HG02798 (cell line): Measurements from ENCODE around the gene RAMACL.
A peak's percentile ranks its signal among the peaks of the same experiment; 100 is the strongest.

ENCODE experiments used
- ATAC-seq: cut with Tn5 transposase; IDR thresholded peaks from one replicate; pipeline ENCODE4 v1.9.1; 2021; ENCODE audit warnings: mild to moderate bottlenecking; ENCODE audit not compliant: unreplicated experiment, poor library complexity

Gene RAMACL

DNA sequence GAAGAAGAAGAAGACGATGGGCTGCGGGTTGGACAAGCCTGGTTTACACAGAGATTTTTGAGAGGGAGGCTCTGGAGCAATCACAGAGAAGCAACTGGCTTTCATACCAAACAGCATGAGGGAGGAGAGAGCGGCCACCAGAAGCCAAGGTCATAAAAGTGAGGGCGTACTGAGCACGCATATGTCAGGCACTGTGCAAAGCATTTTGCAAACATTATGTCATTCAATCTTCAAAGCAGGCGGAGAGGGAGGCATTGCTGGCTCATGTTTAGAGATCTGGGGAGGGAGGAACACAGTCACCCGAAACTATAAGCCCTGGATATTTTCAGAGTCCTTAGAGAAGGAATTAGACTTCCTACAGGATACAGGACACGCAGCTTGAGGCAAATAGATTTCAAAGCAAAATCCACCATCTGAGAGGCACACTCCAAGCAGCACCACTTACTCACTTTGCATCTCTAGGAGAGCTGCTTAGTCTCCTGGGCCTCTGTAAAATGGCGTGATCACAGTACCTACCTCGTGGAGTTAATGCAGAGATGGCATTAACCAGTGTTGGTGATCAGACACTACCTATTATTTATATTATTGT lies 24.6 kb downstream of the RAMACL start:
- ATAC-seq: no peak

DNA sequence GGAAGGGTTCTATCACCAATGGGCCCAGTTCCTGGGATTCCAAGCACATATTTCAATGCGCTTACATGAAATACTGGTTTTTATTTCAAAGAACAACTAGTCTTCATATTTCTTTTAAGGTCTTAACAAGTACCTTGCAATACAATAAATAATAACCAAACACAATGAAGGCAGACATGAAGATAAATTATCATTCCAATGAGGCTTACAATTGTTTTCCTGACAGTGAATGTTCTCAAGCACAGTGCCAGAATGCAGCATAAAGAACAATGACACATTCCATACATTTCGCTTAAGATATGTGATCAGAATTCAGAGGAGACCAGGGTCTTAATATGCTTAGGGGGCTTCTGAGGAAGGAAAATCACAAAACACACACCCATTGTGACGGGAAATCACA lies 26.3 kb downstream of the RAMACL start:
- no peak for ATAC-seq

DNA sequence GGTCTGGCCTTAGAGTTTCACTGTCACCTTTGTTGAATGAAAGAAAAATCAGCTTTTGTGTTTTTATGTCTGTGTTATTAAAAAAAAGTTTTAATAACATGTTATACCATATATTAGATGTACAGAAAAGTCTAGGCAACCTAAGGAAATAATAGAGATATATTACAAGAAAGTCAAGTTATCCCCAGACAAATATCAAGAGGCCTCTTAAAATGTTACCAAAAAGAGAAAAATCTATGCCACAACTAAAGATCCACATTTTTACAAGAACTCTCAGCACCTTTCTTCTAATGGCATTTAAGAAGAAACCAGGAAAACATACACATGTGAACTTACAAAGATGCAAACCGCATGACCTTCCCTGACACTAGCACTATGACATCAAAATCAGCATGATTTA lies 26.8 kb downstream of the RAMACL start:
- ATAC-seq: no peak

DNA sequence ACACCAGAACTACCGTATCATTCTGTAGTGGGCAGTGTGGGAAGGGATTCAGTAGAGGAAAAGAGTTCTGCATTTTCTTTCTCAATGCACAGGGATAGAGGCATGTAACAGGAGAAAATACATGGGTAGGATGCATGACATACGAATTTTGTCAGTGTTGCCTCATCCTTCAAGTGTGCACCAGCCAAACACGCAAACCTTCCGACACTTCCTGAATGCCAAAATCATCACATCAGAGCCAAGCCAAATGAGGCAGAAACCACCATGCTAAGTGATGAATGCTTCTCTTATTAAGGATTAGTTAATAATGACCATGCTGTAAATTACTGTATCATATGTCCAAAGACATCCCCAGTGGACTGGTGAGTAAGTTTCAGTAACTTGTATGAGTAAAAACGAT lies 27.3 kb downstream of the RAMACL start:
- ATAC-seq: no peak

DNA sequence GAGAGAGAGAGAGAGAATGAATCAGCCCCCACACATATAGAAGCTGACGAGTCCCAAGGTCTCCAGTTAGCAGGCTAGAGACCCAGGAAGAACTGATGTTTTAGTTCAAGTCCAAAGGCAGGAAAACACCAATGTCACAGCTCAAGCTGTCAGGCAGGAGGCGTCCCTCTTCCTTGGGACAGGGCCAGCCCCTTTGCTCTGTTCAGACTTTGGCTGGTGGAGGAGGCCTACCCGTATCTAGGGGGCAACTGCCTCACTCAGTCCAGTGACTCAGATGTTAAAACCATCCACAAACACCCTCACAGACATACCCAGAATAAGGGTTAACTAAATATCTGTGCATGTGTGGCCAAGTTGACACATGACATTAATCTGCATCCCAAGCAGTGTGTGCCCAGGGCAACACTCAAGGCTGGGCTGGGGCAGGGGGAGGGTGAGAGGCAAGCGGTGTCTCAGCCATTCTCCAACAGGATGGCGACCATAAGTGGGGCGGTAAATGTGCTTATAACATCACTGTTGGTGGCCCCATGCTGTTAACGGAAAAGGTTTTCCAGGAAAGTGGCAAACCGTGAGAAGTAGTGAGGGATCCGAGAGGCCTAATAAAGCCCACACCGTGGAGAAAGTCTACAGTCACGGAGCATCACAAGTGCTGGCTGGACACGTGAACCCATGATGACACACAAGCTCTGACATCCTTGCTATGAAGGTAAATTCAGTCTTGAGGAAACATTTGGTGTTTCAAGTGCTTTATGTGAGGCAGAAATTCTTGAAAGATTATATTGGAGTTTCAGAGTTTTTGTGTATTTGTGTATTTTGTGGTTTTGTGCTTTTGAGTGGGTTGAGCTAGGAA lies 28.1 kb downstream of the RAMACL start:
- ATAC-seq: no peak

DNA sequence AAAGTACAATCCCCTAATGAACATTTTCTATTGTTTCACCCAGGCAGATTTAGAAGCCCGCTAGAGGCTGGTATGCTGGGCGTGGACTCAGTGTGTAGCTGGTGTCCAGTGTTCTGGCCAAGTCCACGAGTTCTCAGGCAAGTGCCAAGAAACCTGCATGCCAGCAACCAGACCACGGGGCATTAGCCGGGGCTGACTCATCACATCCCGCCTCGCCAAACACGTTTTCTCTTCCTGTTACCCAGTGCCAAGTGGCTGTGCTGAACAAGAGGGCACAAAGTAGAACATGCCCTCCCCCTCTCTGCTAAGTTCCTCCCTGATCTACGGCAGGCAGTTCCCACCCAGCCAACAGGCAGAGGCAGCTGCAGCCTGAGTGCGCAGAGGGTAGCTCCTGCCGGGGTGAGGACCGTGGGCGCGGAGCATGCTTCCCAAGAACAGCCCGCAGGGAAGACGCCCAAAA lies 29.6 kb downstream of the RAMACL start:
- no peak for ATAC-seq

DNA sequence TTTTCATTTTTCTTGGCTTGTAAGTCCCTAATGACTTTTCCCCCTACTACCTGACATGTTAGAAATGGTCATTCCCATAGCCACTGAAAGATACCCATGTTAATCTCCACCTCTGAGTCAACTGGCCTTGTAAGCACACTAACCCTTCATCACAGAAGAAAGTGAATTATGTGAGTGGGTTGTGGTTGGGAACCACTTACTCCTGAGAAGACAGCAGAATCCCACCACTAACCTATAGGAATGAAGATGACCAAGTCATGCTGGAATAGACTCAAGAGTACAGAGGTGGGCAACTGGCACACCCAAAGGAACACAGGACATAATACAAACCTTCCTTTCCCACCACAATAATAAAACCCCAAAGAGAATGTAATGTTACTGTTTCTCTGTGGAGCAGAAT lies 30.1 kb downstream of the RAMACL start:
- ATAC-seq: no peak

DNA sequence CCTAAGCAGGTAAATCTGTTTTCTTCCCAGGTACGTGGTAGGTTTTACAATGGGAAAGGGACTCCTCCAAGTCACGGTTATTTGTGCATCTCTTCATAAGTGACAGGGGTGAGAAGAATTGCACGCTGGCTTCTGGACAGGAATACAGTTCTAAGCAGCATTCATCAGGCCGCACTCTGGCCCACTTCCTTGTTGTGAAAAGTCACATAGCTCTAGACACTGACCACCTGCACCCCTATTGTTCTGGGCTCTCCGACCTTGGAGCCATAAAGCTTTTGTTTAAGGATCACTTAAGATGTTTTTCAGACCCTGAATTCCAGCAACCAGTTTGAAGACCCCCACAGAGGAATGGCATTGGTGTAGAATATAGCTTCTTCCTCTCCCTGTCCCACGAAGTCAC lies 31.4 kb downstream of the RAMACL start:
- ATAC-seq: no peak

DNA sequence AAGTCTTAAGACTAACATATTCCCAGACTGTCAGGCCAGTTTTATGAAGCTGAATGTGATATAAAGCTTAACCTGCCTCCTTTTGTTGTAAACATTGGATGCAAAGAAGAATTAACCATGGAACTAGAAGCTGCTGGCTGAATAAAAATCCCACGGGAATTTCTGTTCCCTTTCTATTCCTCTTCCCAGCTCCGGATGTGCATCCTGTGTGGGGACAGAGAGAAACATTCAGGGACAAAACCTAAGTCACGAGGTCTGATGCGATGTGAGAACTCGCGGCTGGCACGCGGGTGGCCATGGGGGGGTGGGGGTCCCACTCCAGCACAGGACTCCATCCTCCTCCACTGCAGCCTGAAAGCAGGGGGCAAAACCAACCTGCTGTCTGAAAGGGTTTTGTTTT lies 32.2 kb downstream of the RAMACL start:
- no peak for ATAC-seq

DNA sequence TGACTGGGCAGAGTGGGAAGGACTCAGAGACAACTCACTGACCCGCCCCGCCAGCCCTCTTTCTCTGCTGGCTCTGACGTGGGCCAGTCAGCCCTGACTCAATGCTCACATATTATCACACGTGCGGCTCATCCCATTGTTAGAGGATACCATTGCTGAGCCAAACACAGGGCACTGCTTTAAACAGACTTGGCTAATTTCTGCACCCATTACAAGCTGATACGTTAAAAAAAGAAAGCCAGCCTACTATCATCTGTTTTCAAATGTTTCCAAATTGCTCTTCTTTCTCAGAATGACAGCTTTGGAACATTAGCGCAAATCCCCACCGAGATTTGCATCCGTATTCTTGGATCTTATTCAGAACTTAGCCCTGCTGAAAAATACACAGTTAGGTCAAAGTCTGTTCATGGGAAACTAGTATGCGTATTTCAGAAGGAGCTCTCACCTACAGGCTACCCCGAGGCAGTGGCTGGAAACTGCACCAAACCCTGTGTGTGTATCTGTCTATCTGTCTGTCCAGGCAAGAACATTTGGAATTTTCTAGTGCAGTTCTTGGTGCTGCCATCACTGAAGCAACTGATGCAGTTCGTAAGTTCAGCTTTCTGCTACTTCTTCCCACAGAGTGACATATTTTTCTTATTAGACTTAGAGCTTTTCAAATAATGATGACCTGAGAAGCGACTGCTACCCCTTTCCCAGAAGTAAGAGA lies 32.8 kb downstream of the RAMACL start:
- no peak for ATAC-seq

DNA sequence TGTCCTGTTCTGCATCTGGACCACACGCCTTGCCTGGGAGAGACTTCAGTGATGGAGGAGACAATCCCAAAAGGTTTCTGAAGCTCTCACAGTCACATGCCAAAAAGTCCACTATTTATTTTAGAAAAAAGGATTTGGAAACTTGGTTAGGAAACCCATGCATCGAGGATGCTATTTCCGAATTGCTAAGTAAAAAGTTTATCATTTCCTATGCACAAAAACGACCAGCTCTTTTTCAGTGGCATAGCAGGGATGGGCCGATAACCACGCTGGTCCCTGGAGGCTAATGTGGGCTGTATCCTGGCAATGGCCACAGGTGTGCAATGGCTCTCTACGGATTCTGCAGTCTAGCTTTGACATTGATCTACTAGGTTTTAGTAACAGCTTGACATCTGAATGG lies 33.9 kb downstream of the RAMACL start:
- ATAC-seq: no peak

DNA sequence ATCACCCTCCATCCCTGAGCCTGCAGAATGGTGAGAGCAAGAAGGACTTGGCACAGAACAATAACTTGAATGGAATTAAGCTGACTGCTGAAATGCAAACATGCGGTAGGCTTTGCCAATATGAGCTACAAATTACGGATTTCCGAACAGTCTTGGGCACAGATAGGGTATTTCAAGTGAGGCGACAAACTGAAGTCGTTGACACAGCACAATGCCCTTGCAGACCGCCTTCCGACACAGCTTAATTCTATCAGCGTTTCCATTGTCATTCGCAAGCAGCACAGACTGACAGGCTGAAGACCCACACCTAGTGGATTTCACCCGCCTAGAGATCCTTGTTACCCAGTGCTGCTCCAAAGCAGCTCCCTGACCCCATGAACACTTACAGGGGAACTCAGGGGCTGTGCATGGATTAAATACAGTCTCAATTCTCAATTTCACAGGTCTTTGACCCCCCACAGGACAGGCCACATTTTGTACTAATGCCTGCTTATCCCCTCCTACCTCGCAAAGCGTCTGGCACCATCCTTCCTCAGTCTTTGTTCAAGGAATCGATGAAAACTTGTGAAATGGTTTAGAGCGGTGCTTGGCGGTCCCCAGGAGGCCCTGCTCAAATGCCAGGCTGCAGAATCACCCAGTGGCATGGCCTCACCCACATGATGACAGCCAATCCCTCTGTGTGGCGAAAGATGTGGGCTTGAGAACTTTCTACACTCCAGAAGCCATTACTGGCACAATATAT lies 34.6 kb downstream of the RAMACL start:
- no peak for ATAC-seq

DNA sequence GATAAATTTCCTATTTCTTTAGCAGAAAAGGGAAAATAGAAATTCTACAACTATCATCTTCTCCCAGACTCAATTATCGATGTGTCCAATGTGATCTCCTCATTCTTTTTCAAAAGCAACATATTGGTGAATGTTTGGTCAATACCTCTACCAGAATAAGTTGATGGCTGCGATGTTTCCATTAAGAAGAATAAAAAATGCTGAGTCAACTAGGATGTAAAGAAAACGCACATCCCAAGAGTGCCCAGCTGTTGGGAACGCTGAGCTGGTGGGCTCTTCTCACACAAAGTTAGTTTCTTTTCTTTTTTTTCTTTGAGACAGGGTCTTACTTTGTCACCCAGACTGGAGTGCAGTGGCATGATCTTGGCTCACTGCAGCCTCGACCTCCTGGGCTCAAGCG lies 39.8 kb downstream of the RAMACL start:
- no peak for ATAC-seq

DNA sequence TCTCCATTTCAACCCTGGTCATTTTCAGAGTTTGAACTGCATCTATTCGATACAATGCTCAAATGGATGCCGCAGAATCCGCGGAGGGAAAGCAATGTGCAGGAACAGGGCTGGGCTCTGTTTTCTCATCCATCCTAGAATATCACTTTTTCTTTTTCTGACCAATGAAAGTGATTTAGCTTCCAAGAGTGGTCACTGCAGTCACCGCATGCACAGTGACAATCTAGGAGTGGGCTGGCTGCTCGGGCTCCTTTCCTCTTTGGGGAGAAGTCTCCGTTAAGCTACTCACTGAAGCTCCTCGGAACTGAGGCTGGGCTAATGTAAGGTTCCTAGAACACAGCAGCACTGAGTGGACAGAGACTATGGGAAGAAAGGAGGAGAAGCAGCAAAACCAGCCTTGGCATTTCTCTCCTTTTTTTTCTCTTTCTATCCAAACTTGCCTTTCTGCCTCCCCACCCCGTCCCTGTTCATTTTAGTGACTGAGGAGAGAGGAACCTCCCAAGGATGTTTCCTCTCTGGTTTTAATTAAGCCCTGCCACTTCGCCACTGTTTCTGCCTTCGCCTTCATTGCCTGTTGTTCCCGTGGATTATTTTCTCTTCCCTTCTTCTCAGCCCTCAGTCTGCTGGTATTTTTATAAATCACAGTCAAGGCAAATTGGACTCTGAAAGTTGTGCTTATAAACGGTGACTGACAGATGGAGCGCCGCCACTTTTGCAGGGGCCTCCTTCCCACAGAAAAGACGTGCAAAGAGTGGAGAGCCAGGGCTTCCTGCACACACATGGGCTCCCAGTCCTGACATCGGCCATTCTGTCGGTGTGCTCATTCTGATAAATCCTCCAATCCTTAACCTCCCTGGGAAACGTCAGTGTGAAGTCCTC lies 41.1 kb downstream of the RAMACL start:
- ATAC-seq: no peak

DNA sequence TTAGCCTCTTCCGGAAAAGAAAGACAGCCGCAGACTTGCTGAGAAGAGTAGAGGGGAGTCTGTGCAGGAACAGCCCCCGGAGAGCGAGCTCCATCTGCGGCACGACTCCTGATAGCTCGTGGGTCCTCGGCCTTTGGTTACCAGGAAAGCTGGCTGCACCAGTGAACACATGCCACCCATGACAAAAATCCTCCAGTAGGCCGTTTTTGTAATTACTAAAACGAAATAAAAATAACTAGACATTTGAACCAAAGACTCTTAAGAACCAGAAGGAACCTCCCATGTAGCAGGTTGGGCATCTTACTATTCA lies 42.2 kb downstream of the RAMACL start:
- ATAC-seq: no peak

DNA sequence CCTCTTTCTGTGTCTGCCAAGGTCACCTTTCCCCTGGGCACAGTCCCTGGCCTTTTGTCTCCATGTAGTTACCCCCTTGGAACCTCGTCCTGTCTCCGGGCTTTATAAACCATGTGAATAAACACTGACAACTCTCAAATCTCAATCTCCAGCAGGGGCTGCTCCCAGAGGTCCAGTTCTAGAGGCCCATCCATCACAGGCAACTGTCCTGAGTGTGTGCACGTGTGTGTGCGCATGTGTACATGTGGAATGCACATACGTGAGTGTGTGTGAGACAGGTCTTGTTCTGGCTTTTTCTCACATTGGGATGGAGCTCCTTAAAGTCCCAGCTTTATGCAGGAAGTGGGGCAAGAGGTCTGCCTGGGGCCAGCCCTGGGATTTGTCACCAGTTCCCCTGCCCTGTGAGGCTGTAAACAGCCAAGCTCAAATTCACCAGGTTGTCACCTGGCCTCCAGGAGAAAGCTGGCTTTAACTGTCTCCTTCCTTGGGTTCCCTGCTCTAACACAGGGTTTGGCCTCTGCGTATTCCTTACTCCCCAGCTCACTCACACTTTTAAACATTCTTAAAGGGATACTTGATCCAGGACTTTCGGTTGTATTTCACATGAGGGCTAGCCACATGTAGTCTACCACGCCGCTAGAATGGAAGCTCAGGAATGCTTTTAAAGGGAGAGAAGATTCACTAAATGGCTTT lies 42.7 kb downstream of the RAMACL start:
- no peak for ATAC-seq

DNA sequence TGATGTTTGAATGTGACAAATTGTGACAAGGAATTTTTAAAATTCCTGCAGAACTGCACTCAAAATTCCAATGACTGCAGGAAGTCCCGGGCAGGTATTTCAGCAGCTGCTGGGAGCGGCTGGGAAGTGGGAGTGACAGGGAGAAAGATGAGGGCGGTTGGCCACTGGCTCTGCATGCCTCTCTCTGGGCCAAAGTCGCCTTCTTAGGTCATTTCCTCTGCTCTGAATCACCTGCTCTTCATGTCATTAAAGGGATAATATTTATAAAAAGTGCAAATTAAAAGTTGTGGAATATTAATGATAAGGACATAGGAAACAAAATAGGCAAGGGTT lies 43.9 kb downstream of the RAMACL start:
- no peak for ATAC-seq

DNA sequence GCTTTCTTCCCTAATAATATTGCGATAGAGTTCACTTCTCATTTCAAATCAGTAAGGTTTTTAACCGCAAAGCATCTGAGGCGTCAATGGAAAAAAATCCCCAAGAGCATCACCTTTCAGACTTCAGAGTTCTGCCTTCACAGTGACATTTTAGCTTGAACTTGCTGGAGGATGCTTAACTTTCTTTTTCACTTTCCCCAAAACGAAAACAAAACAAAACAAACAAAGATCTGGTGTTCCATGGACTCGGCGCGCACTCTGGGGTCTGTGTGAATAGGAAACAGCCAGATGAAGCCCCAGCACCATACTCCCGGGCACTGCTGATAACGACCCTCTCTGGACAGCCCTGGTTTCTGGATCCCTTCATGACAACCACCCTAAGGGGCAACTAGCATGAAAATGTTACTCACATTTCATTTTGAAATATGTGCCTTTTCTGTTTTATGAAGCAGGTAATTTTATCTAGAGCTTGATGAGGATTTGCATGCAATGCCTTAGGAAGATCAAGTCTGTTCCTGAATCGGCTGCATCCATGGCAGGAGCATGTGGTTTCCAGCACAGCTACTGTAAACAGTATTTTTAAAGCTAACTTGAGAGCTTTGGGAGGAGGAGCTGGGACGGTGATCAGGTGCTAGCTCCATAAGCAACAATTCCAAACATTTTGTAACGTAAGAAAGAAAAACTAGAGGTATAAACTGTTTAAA lies 44.5 kb downstream of the RAMACL start:
- ATAC-seq: peak; percentile 31

DNA sequence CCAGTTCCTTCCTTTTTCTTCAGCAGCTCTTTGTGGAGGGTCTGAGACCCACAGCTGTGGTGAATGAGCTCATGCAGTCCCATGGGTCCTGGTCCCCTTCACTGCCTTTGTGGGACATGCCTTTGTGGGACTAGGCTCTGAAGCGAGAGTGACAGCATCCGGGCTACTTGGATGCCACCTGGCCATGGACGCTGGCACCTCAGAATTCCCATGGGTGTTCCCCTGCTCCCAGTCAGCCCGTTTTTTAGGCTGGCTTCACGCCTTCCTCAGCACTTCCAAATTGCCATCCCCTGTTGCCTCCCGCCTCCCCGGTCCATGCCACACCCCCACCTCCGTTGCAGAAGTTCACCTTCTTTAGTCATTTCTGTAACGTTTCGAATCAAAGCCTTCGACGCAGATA lies 45.1 kb downstream of the RAMACL start:
- ATAC-seq: peak; percentile 40
